H1 (cell line): Measurements from ENCODE around the gene TXNDC15. TPM values are rescaled to one million over a fixed set of nuclear protein-coding genes. Genes with fewer than 3 reads are reported as not detected.

ENCODE experiments used
- BCL11A ChIP-seq, 2 experiments: IDR thresholded peaks; one replicate each; pipeline ENCODE4 v1.6.1; 2011; ENCODE audit warnings: low read depth in 2 of 2, low read length in 2 of 2, mild to moderate bottlenecking in 2 of 2
- CEBPB ChIP-seq: IDR thresholded peaks from 2 replicates; pipeline ENCODE4 v1.6.1; 2012; ENCODE audit warnings: low read depth, low read length
- EGR1 ChIP-seq: IDR thresholded peaks from 2 replicates; pipeline ENCODE4 v1.6.1; 2011; ENCODE audit warnings: low read depth, low read length, borderline replicate concordance
- JUN ChIP-seq: IDR thresholded peaks from 2 replicates; pipeline ENCODE4 v1.6.1; 2011; ENCODE audit warnings: low read depth, mild to moderate bottlenecking, improper control_type of control experiment, low read length
- MAFK ChIP-seq: IDR thresholded peaks from 2 replicates; pipeline ENCODE4 v1.6.1; 2012; ENCODE audit warnings: low read depth, mild to moderate bottlenecking, improper control_type of control experiment, low read length
- PHF8 ChIP-seq: fragments of 200-600 bp; sonication (generic); conservative IDR thresholded peaks from 2 replicates; pipeline ENCODE4 v1.7.1; 2012; ENCODE audit warnings: low read depth, mild to moderate bottlenecking, inconsistent platforms, low read length, moderate library complexity
- POLR2A ChIP-seq, 2 experiments: IDR thresholded peaks; 1 replicate in 1 of 2; 2 replicates in 1 of 2; pipeline ENCODE4 v1.6.1; 2011; ENCODE audit warnings: low read depth in 2 of 2, low read length in 2 of 2, mild to moderate bottlenecking in 2 of 2; ENCODE audit errors: control extremely low read depth in 1 of 2
- POU5F1 ChIP-seq: IDR thresholded peaks from 2 replicates; pipeline ENCODE4 v1.6.1; 2011; ENCODE audit warnings: low read depth, mild to moderate bottlenecking, low read length, moderate library complexity
- SP1 ChIP-seq: IDR thresholded peaks from 2 replicates; pipeline ENCODE4 v1.6.1; 2011; ENCODE audit warnings: low read depth, low read length
- SP4 ChIP-seq: IDR thresholded peaks from 2 replicates; pipeline ENCODE4 v1.6.1; 2012; ENCODE audit warnings: low read length, inconsistent platforms
- TAF1 ChIP-seq: IDR thresholded peaks from 2 replicates; pipeline ENCODE4 v1.6.1; 2011; ENCODE audit warnings: mild to moderate bottlenecking, low read depth, low read length
- TEAD4 ChIP-seq: IDR thresholded peaks from 2 replicates; pipeline ENCODE4 v1.6.1; 2012; ENCODE audit warnings: low read depth, low read length, inconsistent platforms, mixed read lengths
- ZNF274 ChIP-seq: IDR thresholded peaks from 2 replicates; pipeline ENCODE4 v1.7.0; 2012; ENCODE audit warnings: low read length, borderline replicate concordance; ENCODE audit errors: extremely low read depth
- polyA plus RNA-seq, 7 experiments: library from polyadenylated mRNA; depleted of rRNA in 3 of 7; stranded (reverse) in 5 of 7; unstranded in 2 of 7; fragments of >200 nt in 5 of 7; fragments of 200-250 nt in 2 of 7; gene quantifications; 1 replicate in 5 of 7; 2 replicates in 1 of 7; 4 replicates in 1 of 7; pipeline versions ENCODE4 v1.2.1 to v1.2.3, GENCODE V29; 2011 to 2013; ENCODE audit warnings: missing spikeins in 2 of 7, mixed read lengths in 2 of 7
- total RNA-seq: library from RNA; stranded (reverse); fragmentation: NEBNext Ultra II Directional; extraction: Animal tissue kit (Norgen Biotek cat#: 25700); gene quantifications from 2 replicates; pipeline ENCODE4 v1.2.1, GENCODE V29; 2021
- TF ChIP-seq, protein P1 (sequence below): fragments of 300-600 bp; sonication (generic); IDR thresholded peaks from 2 replicates; pipeline ENCODE4 v1.7.1; 2012; ENCODE audit warnings: low read length, moderate library complexity, mild to moderate bottlenecking, inconsistent platforms; ENCODE audit not compliant: insufficient replicate concordance

TXNDC15 gene
- total and polyA plus RNA-seq, 2 of the 8 experiments (the other 6 are each of a cell fraction or from before 2014, with no cell fraction given) = 20.1 to 30.8 TPM

DNA sequence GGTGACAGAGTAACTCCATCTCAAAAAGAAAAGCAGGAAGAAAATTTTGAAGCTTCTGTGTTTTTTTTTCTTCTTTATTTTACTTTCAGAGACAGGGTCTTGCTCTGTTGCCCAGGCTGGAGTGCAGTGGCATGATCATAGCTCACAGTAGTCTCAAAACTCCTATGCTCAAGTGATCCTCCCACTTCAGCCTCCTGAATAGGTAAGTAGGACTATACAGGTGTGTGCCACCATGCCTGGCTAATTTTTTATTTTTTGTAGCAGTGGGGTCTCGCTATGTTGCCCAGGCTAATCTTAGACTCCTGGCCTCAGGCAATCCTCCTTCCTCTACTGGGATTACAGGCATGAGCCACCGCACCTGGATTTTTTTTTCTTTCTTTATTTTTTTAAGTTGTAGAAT, 38.5 kb upstream of the TXNDC15 start (continued):
- TF ChIP-seq, protein P1, sequence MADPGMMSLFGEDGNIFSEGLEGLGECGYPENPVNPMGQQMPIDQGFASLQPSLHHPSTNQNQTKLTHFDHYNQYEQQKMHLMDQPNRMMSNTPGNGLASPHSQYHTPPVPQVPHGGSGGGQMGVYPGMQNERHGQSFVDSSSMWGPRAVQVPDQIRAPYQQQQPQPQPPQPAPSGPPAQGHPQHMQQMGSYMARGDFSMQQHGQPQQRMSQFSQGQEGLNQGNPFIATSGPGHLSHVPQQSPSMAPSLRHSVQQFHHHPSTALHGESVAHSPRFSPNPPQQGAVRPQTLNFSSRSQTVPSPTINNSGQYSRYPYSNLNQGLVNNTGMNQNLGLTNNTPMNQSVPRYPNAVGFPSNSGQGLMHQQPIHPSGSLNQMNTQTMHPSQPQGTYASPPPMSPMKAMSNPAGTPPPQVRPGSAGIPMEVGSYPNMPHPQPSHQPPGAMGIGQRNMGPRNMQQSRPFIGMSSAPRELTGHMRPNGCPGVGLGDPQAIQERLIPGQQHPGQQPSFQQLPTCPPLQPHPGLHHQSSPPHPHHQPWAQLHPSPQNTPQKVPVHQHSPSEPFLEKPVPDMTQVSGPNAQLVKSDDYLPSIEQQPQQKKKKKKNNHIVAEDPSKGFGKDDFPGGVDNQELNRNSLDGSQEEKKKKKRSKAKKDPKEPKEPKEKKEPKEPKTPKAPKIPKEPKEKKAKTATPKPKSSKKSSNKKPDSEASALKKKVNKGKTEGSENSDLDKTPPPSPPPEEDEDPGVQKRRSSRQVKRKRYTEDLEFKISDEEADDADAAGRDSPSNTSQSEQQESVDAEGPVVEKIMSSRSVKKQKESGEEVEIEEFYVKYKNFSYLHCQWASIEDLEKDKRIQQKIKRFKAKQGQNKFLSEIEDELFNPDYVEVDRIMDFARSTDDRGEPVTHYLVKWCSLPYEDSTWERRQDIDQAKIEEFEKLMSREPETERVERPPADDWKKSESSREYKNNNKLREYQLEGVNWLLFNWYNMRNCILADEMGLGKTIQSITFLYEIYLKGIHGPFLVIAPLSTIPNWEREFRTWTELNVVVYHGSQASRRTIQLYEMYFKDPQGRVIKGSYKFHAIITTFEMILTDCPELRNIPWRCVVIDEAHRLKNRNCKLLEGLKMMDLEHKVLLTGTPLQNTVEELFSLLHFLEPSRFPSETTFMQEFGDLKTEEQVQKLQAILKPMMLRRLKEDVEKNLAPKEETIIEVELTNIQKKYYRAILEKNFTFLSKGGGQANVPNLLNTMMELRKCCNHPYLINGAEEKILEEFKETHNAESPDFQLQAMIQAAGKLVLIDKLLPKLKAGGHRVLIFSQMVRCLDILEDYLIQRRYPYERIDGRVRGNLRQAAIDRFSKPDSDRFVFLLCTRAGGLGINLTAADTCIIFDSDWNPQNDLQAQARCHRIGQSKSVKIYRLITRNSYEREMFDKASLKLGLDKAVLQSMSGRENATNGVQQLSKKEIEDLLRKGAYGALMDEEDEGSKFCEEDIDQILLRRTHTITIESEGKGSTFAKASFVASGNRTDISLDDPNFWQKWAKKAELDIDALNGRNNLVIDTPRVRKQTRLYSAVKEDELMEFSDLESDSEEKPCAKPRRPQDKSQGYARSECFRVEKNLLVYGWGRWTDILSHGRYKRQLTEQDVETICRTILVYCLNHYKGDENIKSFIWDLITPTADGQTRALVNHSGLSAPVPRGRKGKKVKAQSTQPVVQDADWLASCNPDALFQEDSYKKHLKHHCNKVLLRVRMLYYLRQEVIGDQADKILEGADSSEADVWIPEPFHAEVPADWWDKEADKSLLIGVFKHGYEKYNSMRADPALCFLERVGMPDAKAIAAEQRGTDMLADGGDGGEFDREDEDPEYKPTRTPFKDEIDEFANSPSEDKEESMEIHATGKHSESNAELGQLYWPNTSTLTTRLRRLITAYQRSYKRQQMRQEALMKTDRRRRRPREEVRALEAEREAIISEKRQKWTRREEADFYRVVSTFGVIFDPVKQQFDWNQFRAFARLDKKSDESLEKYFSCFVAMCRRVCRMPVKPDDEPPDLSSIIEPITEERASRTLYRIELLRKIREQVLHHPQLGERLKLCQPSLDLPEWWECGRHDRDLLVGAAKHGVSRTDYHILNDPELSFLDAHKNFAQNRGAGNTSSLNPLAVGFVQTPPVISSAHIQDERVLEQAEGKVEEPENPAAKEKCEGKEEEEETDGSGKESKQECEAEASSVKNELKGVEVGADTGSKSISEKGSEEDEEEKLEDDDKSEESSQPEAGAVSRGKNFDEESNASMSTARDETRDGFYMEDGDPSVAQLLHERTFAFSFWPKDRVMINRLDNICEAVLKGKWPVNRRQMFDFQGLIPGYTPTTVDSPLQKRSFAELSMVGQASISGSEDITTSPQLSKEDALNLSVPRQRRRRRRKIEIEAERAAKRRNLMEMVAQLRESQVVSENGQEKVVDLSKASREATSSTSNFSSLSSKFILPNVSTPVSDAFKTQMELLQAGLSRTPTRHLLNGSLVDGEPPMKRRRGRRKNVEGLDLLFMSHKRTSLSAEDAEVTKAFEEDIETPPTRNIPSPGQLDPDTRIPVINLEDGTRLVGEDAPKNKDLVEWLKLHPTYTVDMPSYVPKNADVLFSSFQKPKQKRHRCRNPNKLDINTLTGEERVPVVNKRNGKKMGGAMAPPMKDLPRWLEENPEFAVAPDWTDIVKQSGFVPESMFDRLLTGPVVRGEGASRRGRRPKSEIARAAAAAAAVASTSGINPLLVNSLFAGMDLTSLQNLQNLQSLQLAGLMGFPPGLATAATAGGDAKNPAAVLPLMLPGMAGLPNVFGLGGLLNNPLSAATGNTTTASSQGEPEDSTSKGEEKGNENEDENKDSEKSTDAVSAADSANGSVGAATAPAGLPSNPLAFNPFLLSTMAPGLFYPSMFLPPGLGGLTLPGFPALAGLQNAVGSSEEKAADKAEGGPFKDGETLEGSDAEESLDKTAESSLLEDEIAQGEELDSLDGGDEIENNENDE = no peak
- TF ChIP-seq PHF8 (no peak), SP1 (no peak), POU5F1 (no peak), SP4 (no peak), ZNF274 (no peak), EGR1 (no peak), JUN (no peak), TEAD4 (no peak), CEBPB (no peak), BCL11A (IDR thresholded peaks at IDR 0.05; ENCODE audit: low read depth in 2 of 2, low read length in 2 of 2) (no peak), POLR2A (IDR thresholded peaks at IDR 0.05; ENCODE audit: control extremely low read depth in 1 of 2, low read depth in 2 of 2, low read length in 2 of 2) (no peak), TAF1 (no peak), MAFK (no peak)
